Measurements from ENCODE around the gene IFNL4. TPM values are rescaled to one million over a fixed set of nuclear protein-coding genes. Genes with fewer than 3 reads are reported as not detected.

Gene IFNL4
- total and polyA plus RNA-seq, 9 of the 15 experiments (the other 6 are each of a cell fraction or from before 2014, with no cell fraction given) = not detected

DNA sequence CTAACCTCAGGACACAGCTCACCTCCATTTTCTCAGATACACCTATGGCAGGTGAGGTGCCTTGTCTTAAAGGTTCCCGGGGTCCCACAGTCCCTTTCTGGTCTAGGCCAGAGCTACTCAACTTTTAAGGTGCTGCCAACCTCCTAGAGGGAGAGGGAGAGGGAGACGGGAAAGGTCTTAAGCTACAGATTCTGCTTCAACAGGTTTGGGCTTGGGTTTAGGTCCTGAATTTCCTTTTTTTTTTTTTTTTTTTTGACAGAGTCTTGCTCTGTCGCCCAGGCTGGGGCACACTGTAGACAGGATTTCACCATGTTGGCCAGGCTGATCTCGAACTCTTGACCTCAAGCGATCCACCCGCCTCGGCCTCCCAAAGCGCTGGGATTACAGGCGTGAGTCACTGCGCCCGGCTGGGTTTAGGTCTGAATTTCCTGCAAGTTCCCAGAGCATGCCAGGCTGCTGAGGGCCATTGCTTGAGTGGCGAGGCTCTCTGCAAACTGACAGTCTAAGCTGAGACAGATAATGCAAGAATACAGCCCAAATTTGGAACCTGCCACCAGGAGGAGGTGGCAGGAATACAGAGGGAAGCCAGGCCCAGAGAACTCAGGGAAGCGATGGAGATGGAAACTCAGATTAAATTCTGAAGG, 36.8 kb downstream of the IFNL4 start:
- no TSS peak for BruUV-seq (replicated peaks)
- FAIRE-seq = no peak
- H3K9ac ChIP-seq (ENCODE audit: insufficient read depth in 1 of 2, low read depth in 2 of 2, low read length in 2 of 2) = no peak overlapping the region; a peak in 1 of 4 replicates
- H3K79me2 ChIP-seq (ENCODE audit: control insufficient read depth, insufficient read depth, low read length) = no peaks in the 10 kb centered on the region
- no peak overlapping the region for H3K4me2 ChIP-seq (ENCODE audit: insufficient read depth, low read length)
- ChIA-PET POLR2A (interaction anchor here (0.7 kb wide), 1 partner anchor 13 kb away, joined by 3 read pairs; no protein-coding TSS in a partner anchor), CTCF (ENCODE audit: low intra/inter-chr PET ratio) (interaction anchor here (1.0 to 2.2 kb wide), 4 partner anchors 116 to 201 kb away, joined by 3 to 21 read pairs (median 8); partner anchors contain the start of gene PLEKHG2)
- H3K9me3 ChIP-seq (replicated peaks; ENCODE audit: control insufficient read depth, insufficient read depth, low read depth, low read length) = peaks cover 1% of the 10 kb centered on the region
- WGBS (ENCODE audit: insufficient coverage, low coverage, missing lambda C conversion rate) = 50% methylated on average over 9 of the region's 13 CpGs
- no peak overlapping the region for H3K27ac ChIP-seq (ENCODE audit: extremely low read depth, low read depth, low read length)
- H3K9me1 ChIP-seq (ENCODE audit: control insufficient read depth, insufficient read depth, low read length) = no peaks in the 10 kb centered on the region
- in situ Hi-C loops (cut with MboI) = loop anchor here (5.0 kb wide), 1 partner anchor 115 kb away; no protein-coding TSS in a partner anchor
- H3K4me3 ChIP-seq = no peak overlapping the region
- H3K36me3 ChIP-seq (ENCODE audit: control insufficient read depth, insufficient read depth, low read length) = no peaks in the 10 kb centered on the region
- DNase-seq (ENCODE audit: extremely low read depth in 1 of 4, low spot score in 3 of 4) = no peak
- TF ChIP-seq LCOR (CRISPR knock-in tag; IDR thresholded peaks at IDR 0.05) (0 out of 2 replicates have a peak, but pooled peaks have one; percentile 63), HNRNPLL (IDR thresholded peaks at IDR 0.05; ENCODE audit: low read depth, low read length, poor library complexity, severe bottlenecking) (no peak)
- no peaks in the 10 kb centered on the region; the same call in 1 of the 2 replicates for H4K20me1 ChIP-seq (replicated peaks; ENCODE audit: control insufficient read depth, insufficient read depth, low read length)
- H2AFZ ChIP-seq (ENCODE audit: low read depth, low read length) = no peak overlapping the region
- no peaks in the 10 kb centered on the region for H3K4me1 ChIP-seq (replicated peaks in 1 of 2; ENCODE audit: control insufficient read depth in 2 of 2, insufficient read depth in 2 of 2, low read length in 2 of 2)
- H3K27me3 ChIP-seq (ENCODE audit: control insufficient read depth in 2 of 2, insufficient read depth in 2 of 2, low read length in 2 of 2) = peaks cover 0 to 5% of the 10 kb centered on the region in 2 experiments; a peak in 1 of 5 replicates
- intact Hi-C loops (cut with micrococcal nuclease) = loop anchor here (1.0 to 2.0 kb wide), 2 partner anchors 116 to 199 kb away; no protein-coding TSS in a partner anchor
- no peak; the same call in 2 of the 3 replicates for ATAC-seq

DNA sequence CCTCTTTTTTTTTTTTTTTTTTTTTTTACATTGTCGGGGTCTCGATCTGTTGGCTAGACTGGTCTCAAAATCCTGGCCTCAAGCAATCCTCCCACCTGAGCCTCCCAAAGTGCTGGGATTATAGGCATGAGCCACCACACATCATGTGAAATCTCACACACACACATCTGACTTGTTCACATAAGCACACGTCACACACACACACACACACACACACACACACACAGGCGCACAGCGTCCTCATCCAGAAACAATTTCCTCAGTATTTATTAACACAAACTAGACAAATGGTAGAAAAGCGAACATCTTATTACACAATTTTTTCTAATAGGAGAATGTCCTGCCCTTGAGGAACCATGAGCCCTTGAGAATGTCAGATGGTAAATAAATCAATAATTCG, 39.5 kb downstream of the IFNL4 start:
- H3K27ac ChIP-seq (ENCODE audit: extremely low read depth, low read depth, low read length) = no peak overlapping the region
- in situ Hi-C loops (cut with MboI) = no loop called here
- 29% methylated on average over 6 of the region's 7 CpGs for WGBS (ENCODE audit: insufficient coverage, low coverage, missing lambda C conversion rate)
- ChIA-PET CTCF (ENCODE audit: low intra/inter-chr PET ratio) (no interaction called here), POLR2A (no interaction called here)
- H3K27me3 ChIP-seq (ENCODE audit: control insufficient read depth in 2 of 2, insufficient read depth in 2 of 2, low read length in 2 of 2) = no peaks in the 10 kb centered on the region
- ATAC-seq (no peak), FAIRE-seq (no peak), DNase-seq (ENCODE audit: extremely low read depth in 1 of 4, low spot score in 3 of 4) (no peak)
- H3K4me1 ChIP-seq (replicated peaks in 1 of 2; ENCODE audit: control insufficient read depth in 2 of 2, insufficient read depth in 2 of 2, low read length in 2 of 2) = peaks cover 12 to 14% of the 10 kb centered on the region in 2 experiments
- H3K9me3 ChIP-seq (replicated peaks; ENCODE audit: control insufficient read depth, insufficient read depth, low read depth, low read length) = no peaks in the 10 kb centered on the region
- BruUV-seq (replicated peaks) = no TSS peak
- no peak overlapping the region for H2AFZ ChIP-seq (ENCODE audit: low read depth, low read length)
- no peak overlapping the region for H3K4me2 ChIP-seq (ENCODE audit: insufficient read depth, low read length)
- no peaks in the 10 kb centered on the region for H3K9me1 ChIP-seq (ENCODE audit: control insufficient read depth, insufficient read depth, low read length)
- no peak overlapping the region for H3K9ac ChIP-seq (ENCODE audit: insufficient read depth in 1 of 2, low read depth in 2 of 2, low read length in 2 of 2)
- intact Hi-C loops (cut with micrococcal nuclease) = loop anchor here (5.0 kb wide), 1 partner anchor 87 kb away; no protein-coding TSS in a partner anchor
- H4K20me1 ChIP-seq (replicated peaks; ENCODE audit: control insufficient read depth, insufficient read depth, low read length) = no peaks in the 10 kb centered on the region; the same call in 1 of the 2 replicates
- no peaks in the 10 kb centered on the region for H3K79me2 ChIP-seq (ENCODE audit: control insufficient read depth, insufficient read depth, low read length)
- H3K36me3 ChIP-seq (ENCODE audit: control insufficient read depth, insufficient read depth, low read length) = no peaks in the 10 kb centered on the region
- H3K4me3 ChIP-seq = no peak overlapping the region
- TF ChIP-seq HOXB6 (CRISPR knock-in tag; IDR thresholded peaks at IDR 0.05; ENCODE audit: borderline replicate concordance) (no peak), E2F3 (CRISPR knock-in tag; IDR thresholded peaks at IDR 0.05) (no peak), RBM17 (IDR thresholded peaks at IDR 0.05; ENCODE audit: borderline replicate concordance, low read depth, low read length) (no peak), JUN (IDR thresholded peaks at IDR 0.05; ENCODE audit: borderline replicate concordance, low read depth, low read length) (no peak), JUN (CRISPR knock-in tag; IDR thresholded peaks at IDR 0.05; ENCODE audit: borderline replicate concordance) (no peak)
- TF ChIP-seq, protein P1, sequence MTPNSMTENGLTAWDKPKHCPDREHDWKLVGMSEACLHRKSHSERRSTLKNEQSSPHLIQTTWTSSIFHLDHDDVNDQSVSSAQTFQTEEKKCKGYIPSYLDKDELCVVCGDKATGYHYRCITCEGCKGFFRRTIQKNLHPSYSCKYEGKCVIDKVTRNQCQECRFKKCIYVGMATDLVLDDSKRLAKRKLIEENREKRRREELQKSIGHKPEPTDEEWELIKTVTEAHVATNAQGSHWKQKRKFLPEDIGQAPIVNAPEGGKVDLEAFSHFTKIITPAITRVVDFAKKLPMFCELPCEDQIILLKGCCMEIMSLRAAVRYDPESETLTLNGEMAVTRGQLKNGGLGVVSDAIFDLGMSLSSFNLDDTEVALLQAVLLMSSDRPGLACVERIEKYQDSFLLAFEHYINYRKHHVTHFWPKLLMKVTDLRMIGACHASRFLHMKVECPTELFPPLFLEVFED (CRISPR knock-in tag; conservative IDR thresholded peaks at IDR 0.05) = no peak
- TF ChIP-seq, protein P2, sequence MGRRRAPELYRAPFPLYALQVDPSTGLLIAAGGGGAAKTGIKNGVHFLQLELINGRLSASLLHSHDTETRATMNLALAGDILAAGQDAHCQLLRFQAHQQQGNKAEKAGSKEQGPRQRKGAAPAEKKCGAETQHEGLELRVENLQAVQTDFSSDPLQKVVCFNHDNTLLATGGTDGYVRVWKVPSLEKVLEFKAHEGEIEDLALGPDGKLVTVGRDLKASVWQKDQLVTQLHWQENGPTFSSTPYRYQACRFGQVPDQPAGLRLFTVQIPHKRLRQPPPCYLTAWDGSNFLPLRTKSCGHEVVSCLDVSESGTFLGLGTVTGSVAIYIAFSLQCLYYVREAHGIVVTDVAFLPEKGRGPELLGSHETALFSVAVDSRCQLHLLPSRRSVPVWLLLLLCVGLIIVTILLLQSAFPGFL (CRISPR knock-in tag; IDR thresholded peaks at IDR 0.05) = no peak

Measured in K562 (cell line).